HG03432 (cell line): ENCODE results near the gene GABRE.

Source experiments
- ATAC-seq: cut with Tn5 transposase; IDR thresholded peaks from one replicate; pipeline ENCODE4 v1.9.1; 2021; ENCODE audit warnings: mild to moderate bottlenecking, moderate library complexity; ENCODE audit not compliant: unreplicated experiment

Gene GABRE, protein sequence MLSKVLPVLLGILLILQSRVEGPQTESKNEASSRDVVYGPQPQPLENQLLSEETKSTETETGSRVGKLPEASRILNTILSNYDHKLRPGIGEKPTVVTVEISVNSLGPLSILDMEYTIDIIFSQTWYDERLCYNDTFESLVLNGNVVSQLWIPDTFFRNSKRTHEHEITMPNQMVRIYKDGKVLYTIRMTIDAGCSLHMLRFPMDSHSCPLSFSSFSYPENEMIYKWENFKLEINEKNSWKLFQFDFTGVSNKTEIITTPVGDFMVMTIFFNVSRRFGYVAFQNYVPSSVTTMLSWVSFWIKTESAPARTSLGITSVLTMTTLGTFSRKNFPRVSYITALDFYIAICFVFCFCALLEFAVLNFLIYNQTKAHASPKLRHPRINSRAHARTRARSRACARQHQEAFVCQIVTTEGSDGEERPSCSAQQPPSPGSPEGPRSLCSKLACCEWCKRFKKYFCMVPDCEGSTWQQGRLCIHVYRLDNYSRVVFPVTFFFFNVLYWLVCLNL

DNA sequence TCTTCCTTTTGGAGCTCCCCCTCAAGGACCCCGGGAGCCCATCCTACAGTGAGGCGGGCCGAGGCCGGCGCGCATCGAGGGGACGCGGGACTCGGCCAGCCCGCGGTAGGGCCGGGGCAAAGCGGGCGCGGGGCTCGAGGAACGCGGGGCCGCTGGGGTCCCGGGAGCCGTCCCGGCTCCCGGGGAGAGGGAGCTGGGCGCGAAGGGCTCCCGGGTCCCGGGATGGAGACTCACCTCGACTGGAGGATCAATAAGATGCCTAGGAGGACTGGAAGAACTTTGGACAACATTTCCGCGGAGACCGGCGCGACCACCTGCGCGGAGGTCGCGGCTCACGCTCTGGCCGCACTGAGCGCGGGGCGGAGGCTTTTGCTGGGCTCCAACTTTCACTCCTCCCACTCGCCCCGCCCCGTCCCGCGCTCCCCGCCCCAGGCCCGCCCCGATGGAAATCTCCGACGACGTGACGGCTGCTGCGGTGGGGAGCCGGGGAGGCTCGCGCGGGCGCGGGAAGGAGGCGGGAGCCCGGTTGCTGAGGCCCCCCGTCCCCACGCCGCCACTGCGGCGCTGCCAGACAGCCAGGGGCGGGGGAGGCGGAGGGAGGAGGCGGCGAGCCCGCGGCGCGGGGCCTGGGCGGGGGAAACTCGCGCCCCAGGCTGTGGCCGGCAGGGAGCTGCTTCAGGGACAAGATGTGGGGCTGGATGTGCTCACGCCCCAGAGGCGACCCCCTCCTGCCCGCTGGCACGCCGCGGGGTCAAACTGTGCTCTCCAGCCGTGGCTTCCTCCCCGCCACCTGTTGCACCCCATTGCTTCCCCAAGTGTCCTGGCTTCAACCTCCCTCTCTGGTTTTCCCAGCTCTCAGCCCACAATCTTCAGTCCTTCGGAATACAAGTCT, at the start of gene GABRE:
Gene GABRE (minus strand): TSS at position 341 of the 892 bp plus-strand sequence. CDS start 51 bp downstream, at position 290.
- ATAC-seq, result no peak

DNA sequence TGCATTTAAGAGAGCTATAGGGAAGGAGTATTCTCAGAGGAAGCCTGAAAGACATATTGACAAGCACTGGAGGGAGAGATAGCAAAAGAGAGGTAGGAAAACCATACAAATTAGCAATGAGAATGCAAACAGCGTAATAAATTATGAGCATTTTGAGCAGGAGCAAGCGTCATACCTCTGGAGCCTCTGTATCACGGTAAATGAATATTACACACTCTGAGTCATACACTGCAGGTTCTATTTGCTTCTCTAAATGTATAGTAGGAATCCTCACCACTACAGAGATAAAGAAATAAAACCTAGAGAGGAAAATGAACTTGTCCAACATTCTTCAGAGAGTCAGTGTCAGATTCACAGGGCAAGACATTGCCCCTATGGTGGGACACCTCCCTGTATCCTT, 46.4 kb upstream of the GABRE start:
- no peak for ATAC-seq

DNA sequence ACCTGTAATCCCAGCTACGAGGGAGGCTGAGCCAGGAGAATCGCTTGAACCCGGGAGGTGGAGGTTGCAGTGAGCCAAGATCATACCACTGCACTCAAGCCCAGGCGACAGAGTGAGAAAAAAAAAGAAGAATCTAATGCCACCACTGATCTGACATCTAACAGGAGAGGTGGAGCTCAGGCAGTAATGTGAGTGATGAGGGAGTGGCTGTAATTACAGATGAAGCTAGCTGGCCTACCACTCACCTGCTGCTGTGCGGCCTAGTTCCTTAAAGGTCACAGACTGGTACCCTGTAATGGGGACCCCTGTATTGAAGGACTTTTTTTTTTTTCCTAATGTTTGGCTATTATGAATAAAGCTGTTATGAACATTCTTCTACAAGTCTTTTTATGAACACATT, 25.3 kb upstream of the GABRE start:
- no peak for ATAC-seq

DNA sequence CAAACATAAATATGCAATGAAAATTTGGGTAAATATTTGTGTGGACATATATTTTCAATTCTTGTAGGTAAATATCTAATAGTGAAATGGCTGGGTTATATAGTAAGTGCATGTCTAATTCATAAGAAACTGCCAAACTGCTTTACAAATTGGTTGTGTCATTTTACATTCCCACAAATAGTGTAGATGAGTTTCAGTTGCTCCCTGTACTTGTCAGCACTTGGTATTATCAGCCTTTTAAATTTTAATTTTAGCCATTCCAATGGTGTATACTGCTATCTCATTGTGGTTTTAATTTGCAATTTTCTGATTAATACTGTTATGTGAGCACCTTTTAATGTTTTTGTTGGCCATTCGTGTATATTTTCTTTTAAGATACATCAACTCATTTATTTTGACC, 23.1 kb upstream of the GABRE start:
- ATAC-seq, result no peak

DNA sequence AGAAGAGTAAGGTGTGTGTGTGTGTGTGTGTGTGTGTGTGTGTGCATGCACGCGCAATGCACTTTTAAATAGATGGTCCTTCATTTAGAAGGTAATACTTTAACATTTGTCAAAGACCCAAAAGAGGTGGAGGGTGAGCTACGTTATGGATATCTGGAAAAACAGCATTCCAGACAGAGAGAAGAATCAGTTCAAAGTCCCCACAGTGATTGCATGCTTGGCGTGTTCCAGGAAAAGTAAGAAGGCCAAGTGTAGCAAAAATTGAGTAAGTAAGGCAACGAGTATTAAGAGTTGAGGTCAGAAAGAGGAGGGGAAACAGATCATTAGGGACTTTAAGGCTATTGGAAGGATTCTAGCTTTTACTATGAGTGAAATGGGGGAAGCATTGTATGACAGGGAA, 21.9 kb upstream of the GABRE start:
- no peak for ATAC-seq

DNA sequence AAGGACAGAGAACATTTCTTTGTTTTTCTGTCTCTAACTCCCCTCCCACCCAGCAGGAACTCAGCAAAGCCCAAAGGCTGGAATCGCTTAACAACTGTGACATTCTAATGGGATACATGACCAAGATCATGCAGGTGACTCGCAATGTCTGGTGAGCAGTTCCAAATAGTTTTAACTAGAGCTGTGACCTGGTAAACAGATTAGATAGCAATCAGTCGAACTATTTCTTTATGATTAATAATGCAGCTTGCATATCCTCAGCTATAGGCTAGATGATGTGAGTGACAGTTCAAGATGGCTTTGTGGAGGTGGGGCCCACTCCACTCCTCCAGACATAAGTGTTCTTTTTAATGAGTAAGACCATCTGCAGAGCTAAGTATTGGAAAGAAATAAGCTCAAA, 20.0 kb upstream of the GABRE start:
- ATAC-seq, result no peak

DNA sequence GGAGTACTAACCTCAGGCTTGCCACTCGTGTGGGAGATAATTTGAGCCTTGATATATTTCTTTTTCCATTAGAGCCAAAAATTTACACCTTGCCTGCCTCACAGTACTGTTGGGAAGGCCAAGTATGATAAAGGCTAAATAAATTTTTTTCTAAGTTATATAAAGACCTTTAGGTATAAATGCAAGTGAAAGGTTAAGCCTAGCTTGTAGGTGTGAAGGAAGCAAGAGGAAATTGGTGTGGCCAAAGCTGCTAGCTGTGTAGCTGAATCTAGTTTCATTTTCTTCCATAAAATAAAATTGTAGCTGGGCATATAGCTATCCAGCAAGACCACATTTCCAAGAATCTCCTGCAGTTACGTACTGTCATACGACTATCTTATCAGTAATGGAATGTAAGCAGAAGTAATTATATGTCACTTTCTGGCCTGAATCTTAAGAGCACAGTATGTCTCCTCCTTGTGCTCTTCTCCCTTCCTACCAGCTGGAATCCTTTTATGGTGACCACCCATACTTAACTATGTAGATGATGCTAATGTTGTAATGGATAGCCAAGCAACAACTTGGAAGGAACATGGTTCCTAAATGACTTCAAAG, 14.3 kb upstream of the GABRE start:
- no peak for ATAC-seq

DNA sequence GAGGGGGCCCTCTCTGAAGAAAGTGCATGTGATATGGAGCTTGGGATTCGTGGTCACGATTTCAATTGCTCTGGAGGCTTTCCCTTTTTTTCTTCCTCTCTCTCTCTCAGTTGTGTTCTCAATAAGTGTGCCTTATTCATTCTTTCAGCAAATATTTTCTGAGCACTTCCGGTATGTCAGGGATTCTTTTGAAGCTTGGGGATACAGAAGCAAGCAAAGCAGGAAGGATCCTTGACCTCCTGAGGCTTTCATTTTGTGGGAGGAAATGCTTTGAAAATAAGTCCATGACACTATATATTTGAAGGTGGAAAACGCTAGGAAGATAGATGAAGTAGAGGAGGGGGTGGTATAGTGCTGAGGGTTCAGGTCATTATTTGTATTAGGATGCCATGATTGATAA, 12.6 kb upstream of the GABRE start:
- no peak for ATAC-seq

DNA sequence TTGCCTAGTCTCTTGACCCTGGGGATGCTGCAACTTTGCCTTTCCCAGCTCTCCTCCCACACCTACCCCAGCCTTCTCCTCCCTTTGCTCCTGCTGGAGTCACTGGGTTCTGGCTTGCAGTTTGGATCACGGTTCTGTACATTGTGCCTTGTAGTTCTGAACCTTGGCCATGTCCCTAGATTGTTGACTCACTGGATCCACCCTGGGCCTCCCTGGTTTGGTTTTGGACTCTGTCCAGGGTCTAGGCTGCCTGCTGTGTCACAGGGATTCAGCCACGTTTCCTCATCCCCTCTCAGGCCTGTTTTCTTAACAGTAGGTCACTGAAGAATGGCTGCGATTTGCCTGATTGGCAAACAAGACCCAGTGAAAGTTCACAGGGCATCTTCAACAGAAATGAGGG, 11.5 kb upstream of the GABRE start:
- no peak for ATAC-seq

DNA sequence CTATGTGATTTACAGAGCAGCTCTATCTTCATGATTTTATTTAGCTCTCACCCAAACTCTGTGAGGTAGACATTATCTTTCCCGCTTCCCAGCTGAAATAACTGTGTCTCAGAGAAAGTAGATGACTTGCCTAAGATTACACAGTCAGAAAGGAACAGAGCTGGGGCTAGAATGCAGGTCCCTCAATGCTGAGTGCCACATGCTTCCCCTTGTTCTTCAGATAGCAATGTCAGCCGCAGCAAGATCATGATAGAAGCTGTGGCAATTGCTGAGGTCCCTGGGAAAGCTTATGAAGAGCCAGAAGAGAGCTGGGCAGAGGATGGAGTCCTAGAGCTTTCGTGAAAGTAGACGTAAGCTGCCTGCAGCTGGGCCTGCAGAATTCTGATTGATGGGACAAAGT, 11.1 kb upstream of the GABRE start:
- ATAC-seq, result no peak

DNA sequence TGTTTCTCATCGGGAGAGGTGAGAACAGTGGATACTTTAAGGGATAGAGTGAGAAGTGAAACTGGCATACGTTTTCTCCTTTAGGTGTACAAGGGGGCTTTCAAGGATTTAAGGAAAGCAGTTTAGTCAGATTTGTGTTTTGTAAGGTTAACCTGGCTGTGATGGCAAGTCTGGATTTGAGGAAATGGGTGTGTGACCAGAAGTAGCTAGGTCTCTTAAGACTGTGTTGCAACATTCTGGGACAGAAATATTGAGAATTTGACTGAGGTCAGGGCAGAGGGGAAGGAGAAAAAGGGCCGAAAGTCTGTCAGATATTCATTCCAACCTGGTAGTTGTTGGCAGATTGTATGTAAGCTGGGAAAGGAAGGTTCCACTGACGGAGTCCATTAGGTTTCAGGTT, 10.4 kb upstream of the GABRE start:
- ATAC-seq, result no peak

DNA sequence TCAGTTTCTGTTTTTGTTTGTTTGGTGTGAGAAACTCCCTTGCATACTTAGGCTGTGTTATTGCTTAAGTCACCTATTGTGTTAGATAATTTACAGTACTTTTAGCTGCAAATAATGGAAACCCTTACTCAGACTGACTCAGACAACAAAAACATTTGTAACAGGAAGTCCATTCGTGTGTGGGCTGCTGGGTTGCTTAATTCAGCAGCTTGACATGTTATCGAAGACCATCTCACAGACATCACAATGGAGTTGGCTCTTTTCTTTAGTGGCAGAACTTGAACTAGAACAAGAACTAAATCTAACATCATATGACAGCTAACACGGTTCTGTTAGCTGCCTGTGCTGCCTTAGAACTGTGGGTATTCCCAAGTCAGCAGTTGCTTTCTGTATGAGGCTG, 9.9 kb upstream of the GABRE start:
- ATAC-seq, result no peak

DNA sequence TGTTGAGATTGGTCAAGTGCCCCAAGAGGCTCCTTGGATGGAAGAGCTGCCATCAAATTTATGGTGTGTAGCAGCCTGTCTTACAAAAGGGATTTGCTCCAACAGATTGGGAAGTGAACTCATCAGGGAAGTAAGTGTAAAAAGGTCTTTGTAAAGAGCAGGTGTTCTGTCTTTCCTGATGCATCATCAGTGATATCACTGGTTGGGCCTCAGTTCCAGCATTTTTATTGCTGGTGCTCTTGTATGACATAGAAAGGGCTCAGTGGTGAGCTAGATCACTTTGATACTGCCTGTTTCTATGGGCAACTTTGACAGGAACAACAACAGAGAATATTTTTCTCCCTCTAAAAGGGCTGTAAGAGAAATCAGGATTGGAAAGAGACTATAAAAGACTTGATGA, 8.7 kb upstream of the GABRE start:
- no peak for ATAC-seq

DNA sequence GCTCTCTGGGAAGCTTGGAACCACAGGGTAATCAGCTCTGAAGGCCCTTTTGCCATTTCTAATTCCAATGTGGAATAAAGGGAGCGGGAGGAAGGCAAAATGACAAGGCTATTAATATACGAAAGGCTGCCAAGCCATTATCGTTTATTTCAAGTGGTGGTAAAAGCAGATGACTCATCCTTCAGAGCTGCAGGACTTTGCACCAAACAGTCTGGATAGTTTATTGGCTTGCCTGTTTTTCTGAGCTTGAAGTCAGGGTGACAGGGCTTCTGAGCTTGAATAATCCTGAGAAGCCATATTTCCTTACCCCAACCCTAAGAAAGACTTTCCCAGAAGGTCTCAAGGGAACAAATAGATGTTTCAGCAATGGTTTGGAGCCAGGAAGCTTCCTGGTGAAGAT, 7.7 kb upstream of the GABRE start:
- ATAC-seq, result no peak

DNA sequence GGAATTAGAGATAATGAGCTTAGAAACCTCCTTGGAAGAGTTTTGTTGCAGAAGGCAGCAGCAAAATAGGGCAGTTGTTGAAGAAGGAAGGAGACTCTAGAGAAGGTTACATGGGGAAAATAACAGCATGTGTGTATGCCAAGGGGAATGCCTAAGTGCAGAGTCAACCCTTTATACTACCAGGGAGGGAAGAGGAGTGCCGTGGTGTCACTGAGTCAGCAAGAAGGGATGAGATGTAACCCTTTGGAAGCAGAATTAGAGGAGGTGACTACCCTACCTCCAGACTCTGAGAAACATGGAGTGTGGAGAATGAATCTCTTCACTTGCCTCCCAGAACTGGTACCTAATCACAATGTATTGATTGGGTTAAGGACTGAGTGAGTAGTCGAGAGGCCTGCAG, 6.7 kb upstream of the GABRE start:
- ATAC-seq, result no peak

DNA sequence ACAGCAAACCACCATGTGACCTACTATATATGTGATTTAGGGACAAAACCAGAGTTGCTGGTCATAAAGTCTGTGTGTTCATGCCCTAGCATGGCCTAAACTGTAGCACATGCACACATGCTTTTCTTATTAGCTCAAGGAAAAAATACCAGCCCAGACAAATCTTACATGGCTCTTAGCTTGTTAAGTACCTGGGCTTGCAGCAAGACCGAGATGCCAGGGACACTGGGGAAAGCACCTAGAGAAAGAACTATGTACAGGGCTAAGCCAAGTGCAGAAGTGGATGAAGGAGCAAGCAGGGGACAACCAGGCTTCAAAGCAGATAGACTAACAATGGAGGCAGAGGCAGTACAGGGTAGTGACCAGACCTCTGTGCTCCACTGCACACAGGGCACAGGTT, 3.4 kb upstream of the GABRE start:
- no peak for ATAC-seq

DNA sequence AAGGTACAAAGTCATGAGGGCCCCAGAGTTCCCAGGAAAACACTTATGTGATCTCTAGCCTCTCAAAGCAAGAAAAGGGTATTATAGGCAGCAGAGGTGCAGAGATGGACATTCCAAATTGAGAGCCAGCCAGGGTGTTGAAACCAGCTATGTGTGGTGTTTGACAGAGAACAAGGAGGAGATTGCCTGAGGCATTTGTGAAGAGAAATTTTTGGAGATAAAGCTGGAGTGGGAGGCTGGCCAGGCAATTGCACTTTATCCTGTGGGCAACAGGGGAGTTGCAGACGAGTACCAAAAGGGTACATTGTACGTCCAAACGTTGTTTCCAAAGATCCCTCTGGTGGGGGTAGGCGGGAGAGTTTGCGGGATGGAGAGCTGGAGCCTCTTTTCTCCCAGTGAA, 2.5 kb upstream of the GABRE start:
- no peak for ATAC-seq

DNA sequence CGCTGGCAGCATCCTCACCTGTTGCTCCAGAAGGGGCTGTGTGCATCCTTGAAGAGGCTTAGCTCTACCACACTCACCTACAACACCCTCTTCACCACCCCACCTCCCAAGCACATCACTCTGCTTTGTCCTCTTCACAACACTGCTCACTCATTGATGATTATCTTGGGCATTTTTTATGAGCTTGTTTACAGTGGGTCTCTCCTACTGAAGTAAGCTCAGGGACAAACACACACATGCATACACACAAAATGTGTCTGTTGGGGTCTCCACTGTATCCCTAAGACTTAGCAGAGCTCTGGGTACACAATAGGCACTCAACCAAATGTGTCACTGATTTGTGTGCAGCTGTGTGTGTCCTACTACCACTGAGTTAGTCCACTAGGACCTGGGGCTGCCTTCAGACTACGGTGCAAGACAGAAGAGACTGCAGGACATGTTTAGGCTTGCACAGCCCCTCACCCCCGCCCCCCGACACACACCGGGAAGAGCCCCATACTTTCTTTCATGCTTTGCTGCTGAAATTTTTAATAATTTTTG, 1.3 kb upstream of the GABRE start:
- no peak for ATAC-seq

DNA sequence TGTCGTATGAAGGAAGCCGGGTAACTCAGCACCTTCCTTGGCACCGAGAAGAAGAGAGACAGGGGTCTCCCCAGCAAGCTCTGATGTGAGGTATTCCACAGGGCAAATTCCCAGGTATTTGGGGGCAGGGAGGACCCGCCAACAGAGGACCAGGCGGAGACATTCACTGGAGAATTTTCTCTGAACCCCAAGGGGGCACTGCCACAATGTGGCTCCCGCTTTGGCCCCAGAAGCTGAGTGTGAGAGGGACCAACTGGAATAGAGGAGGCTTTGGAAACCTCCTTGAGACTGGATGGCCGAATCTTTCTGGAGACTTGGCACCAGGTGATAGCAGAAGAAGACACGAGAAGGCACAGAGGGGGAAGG, 735 bp upstream of the GABRE start:
- ATAC-seq, result no peak

DNA sequence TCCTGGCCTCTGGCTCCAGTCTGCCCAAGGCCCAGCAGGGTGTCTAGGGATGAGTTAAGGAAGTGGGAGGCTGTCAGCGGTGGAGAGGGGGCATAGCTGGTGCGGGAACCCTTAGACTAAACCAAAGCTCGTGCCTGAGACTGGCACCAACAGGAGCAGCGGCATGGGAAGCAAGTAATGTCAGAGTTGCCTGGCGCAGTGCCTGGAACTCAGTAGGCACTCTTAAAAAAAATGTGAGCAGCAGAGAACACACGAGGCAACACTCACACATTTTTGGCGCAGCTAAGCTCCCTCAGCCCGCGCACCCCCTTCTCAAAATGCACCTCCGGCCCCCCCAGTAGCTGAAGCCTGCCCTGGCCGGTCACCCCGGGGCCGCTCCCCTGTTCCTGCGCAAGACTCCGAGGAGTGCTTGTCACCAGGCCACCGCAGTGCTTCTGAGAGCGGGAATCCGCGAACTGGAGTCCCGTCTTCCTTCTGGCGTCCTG, 583 bp downstream of the GABRE start:
- no peak for ATAC-seq

DNA sequence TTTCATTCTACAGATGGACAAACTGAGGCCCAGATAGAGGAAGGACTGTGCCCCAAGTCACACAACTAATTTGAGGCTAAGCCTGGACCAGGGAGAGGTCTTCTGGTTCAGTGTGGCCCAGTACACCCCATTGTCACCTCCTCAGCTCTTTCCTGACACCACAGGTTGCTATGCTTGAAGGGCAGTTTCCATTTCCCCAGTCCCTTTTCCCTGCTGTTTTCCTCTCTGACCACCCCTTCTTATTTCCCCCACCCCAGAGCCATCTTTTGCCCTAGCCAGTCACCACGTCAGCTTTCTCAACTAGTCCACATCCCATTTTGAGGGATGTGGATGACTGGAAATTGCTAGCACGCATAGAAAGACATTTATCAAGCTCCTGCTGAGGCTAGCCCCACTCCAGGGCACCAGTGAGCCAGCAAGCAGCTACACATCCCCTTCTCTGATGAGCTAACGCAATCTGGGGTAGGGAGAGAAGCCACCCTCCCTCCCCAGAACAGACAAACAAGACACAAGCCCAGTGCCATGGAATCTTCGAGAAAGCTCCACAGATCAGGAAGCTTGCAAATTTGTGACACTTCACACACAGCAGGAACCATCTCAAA, 1.3 kb downstream of the GABRE start:
- ATAC-seq, result no peak
